Fibroblast of lung (primary cell): ENCODE results near the gene NPY4R2.
"Not testable (repeated sequence)": the region's sequence is repeated elsewhere in the genome, so short reads cannot be mapped to it uniquely, and the experiment has no call there.

ENCODE experiments used
- EZH2 ChIP-seq: IDR thresholded peaks from 2 replicates; pipeline ENCODE4 v1.5.1; 2012; ENCODE audit warnings: low read length, control low read depth, mild to moderate bottlenecking; ENCODE audit errors: missing control alignments
- TF ChIP-seq, protein P1 (sequence below), 2 donors: IDR thresholded peaks in 1 of 2; conservative IDR thresholded peaks in 1 of 2; 1 replicate in 1 of 2; 2 replicates in 1 of 2; pipeline ENCODE4 v1.5.1; 2011 to 2012; ENCODE audit warnings: low read length in 2 of 2, control low read depth in 1 of 2, inconsistent platforms in 1 of 2, low read depth in 1 of 2, mild to moderate bottlenecking in 1 of 2

- TF ChIP-seq, protein P1, sequence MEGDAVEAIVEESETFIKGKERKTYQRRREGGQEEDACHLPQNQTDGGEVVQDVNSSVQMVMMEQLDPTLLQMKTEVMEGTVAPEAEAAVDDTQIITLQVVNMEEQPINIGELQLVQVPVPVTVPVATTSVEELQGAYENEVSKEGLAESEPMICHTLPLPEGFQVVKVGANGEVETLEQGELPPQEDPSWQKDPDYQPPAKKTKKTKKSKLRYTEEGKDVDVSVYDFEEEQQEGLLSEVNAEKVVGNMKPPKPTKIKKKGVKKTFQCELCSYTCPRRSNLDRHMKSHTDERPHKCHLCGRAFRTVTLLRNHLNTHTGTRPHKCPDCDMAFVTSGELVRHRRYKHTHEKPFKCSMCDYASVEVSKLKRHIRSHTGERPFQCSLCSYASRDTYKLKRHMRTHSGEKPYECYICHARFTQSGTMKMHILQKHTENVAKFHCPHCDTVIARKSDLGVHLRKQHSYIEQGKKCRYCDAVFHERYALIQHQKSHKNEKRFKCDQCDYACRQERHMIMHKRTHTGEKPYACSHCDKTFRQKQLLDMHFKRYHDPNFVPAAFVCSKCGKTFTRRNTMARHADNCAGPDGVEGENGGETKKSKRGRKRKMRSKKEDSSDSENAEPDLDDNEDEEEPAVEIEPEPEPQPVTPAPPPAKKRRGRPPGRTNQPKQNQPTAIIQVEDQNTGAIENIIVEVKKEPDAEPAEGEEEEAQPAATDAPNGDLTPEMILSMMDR (conservative IDR thresholded peaks at IDR 0.05 in 1 of 2, IDR thresholded peaks at IDR 0.05 in 1 of 2; ENCODE audit: low read depth in 1 of 2, low read length in 2 of 2): not testable (repeated sequence)
- not testable (repeated sequence) for TF ChIP-seq EZH2
These were observed 46.0 kb downstream of the NPY4R2 start for GRCh38 chr10:47964280-47965063.
